Measurements from ENCODE around the gene ANKRD45. TPM values are rescaled to one million over a fixed set of nuclear protein-coding genes. Genes with fewer than 3 reads are reported as not detected.
A peak's percentile ranks its signal among the peaks of the same experiment; 100 is the strongest.
"Not testable (repeated sequence)": the region's sequence is repeated elsewhere in the genome, so short reads cannot be mapped to it uniquely, and the experiment has no call there.

ANKRD45 gene
- total RNA-seq, 1 experiment from 2014 or later = not detected

- TF ChIP-seq, protein P1, sequence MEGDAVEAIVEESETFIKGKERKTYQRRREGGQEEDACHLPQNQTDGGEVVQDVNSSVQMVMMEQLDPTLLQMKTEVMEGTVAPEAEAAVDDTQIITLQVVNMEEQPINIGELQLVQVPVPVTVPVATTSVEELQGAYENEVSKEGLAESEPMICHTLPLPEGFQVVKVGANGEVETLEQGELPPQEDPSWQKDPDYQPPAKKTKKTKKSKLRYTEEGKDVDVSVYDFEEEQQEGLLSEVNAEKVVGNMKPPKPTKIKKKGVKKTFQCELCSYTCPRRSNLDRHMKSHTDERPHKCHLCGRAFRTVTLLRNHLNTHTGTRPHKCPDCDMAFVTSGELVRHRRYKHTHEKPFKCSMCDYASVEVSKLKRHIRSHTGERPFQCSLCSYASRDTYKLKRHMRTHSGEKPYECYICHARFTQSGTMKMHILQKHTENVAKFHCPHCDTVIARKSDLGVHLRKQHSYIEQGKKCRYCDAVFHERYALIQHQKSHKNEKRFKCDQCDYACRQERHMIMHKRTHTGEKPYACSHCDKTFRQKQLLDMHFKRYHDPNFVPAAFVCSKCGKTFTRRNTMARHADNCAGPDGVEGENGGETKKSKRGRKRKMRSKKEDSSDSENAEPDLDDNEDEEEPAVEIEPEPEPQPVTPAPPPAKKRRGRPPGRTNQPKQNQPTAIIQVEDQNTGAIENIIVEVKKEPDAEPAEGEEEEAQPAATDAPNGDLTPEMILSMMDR (IDR thresholded peaks at IDR 0.05; ENCODE audit: unreplicated experiment) = no peak
- no peak overlapping the region for H3K4me3 Mint-ChIP-seq (ENCODE audit: unreplicated experiment)
- POLR2A ChIA-PET = interaction anchor here (0.6 to 0.7 kb wide), 2 partner anchors 28 to 259 kb away, joined by 3 read pairs; partner anchors contain the start of gene GAS5
- peaks cover 8% of the 10 kb centered on the region for H3K9me3 Mint-ChIP-seq (ENCODE audit: unreplicated experiment)
- no peaks in the 10 kb centered on the region for H3K36me3 Mint-ChIP-seq (ENCODE audit: insufficient read depth, unreplicated experiment)
- H3K4me1 Mint-ChIP-seq (ENCODE audit: insufficient read depth, unreplicated experiment) = no peaks in the 10 kb centered on the region
- CTCF ChIA-PET = no interaction called here
- no peak for DNase-seq (ENCODE audit: unreplicated experiment)
- H3K27ac Mint-ChIP-seq (ENCODE audit: low read depth, unreplicated experiment) = no peak overlapping the region
- H3K27me3 Mint-ChIP-seq (ENCODE audit: insufficient read depth, unreplicated experiment) = no peaks in the 10 kb centered on the region
- BruUV-seq (replicated peaks) = no TSS peak
- intact Hi-C loops (cut with micrococcal nuclease) = no loop called here
Observed at GRCh38 chr1:173608503-173609216, 61.0 kb downstream of the ANKRD45 start.

DNA sequence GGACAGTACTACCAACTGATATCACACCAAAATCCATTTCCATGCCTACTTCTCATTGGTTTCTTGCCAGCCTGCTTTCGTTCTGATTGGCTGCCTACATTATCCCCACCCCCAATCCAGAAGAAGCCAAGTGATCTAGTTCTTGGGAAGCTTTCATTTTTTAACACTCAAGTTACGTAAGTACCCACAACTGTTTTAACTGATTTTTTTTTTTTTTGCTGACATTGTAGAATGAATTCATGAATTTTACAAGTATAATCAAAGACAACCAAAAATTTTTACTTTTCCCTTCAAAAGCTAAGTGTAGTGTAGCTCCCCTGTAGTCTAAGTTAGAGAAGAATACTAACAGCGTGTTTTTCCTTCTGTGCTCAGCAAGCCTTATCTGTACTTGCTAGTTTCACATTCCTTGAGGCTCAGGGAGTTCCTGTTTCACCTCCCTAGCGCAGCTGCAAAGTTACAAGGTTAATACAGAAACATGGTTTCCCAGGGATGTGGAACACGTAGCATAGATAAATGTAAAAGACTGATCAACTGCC lies 66.5 kb downstream of the ANKRD45 start, which contains the start of gene SLC9C2:
TSS of gene SLC9C2 (minus strand) at position 17 of the 536 bp plus-strand sequence. CDS start 1,296 bp downstream, outside the sequence.
- no peak for DNase-seq (ENCODE audit: unreplicated experiment)
- Mint-ChIP-seq H3K27me3 (ENCODE audit: insufficient read depth, unreplicated experiment) (no peaks in the 10 kb centered on the region), H3K4me3 (ENCODE audit: unreplicated experiment) (no peak within 1 kb of the TSS), H3K36me3 (ENCODE audit: insufficient read depth, unreplicated experiment) (no peaks in the 10 kb centered on the region), H3K27ac (ENCODE audit: low read depth, unreplicated experiment) (peak within 1 kb of the TSS; percentile 21), H3K4me1 (ENCODE audit: insufficient read depth, unreplicated experiment) (peaks cover 7% of the 10 kb centered on the region), H3K9me3 (ENCODE audit: unreplicated experiment) (no peaks in the 10 kb centered on the region)
- no TSS peak for BruUV-seq (replicated peaks)
- CTCF ChIA-PET = interaction anchor here (0.5 to 1.2 kb wide), 6 partner anchors 9 to 386 kb away, joined by 3 to 4 read pairs (median 3); no protein-coding TSS in a partner anchor
- POLR2A ChIA-PET = interaction anchor here (0.7 to 1.3 kb wide), 3 partner anchors 9 to 124 kb away, joined by 3 read pairs; no protein-coding TSS in a partner anchor
- TF ChIP-seq, protein P1 (IDR thresholded peaks at IDR 0.05; ENCODE audit: unreplicated experiment) = no peak
- intact Hi-C loops (cut with micrococcal nuclease) = no loop called here

GRCh38 chr1:173601588-173601987 lies 68.1 kb downstream of the ANKRD45 start:
- ChIA-PET CTCF (interaction anchor here (0.6 kb wide), 1 partner anchor 349 kb away, joined by 3 read pairs; no protein-coding TSS in a partner anchor), POLR2A (no interaction called here)
- Mint-ChIP-seq H3K27ac (ENCODE audit: low read depth, unreplicated experiment) (peak overlapping the region; percentile 21), H3K9me3 (ENCODE audit: unreplicated experiment) (peaks cover under 1% of the 10 kb centered on the region), H3K36me3 (ENCODE audit: insufficient read depth, unreplicated experiment) (no peaks in the 10 kb centered on the region), H3K4me3 (ENCODE audit: unreplicated experiment) (no peak overlapping the region), H3K27me3 (ENCODE audit: insufficient read depth, unreplicated experiment) (no peaks in the 10 kb centered on the region), H3K4me1 (ENCODE audit: insufficient read depth, unreplicated experiment) (peaks cover 7% of the 10 kb centered on the region)
- TF ChIP-seq, protein P1 (IDR thresholded peaks at IDR 0.05; ENCODE audit: unreplicated experiment) = no peak
- no TSS peak for BruUV-seq (replicated peaks)
- intact Hi-C loops (cut with micrococcal nuclease) = no loop called here
- peak; percentile 10 for DNase-seq (ENCODE audit: unreplicated experiment)

DNA sequence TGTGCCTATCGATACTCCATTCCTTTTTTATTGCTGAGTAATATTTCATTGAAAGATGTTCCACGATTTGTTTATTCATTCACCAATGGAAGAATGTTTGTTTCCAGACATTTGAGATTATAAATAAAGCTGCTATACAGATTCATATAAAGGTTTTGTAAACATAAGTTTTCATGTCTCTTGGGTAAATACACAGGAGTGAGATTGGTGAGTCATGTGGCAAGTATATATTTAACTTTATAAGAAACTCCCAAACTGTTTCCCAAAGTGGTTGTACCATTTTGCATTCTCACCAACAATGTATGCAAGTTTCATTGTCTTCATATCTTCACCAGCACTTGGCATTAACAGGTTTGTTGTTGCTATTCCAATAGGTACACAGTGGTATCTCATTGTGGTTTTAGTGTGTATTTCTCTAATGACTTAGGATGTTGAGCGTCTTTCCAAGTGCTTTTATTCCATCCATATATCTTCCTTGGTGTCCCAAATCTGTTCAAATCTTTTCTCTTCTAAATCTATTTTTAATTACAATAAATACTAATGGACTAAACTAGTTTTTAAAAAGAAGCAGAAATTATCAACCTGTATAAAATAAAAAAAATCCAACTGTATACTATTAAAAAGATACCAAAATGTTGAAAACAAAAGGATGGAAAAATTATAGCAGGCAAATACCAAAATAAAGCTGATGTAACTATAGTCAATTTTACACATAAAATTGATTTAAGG lies 73.4 kb downstream of the ANKRD45 start:
- H3K27ac Mint-ChIP-seq (ENCODE audit: low read depth, unreplicated experiment) = no peak overlapping the region
- no peak overlapping the region for H3K4me3 Mint-ChIP-seq (ENCODE audit: unreplicated experiment)
- H3K36me3 Mint-ChIP-seq (ENCODE audit: insufficient read depth, unreplicated experiment) = no peaks in the 10 kb centered on the region
- POLR2A ChIA-PET = no interaction called here
- CTCF ChIA-PET = interaction anchor here (0.7 kb wide), 1 partner anchor 57 kb away, joined by 3 read pairs; no protein-coding TSS in a partner anchor
- no peaks in the 10 kb centered on the region for H3K4me1 Mint-ChIP-seq (ENCODE audit: insufficient read depth, unreplicated experiment)
- intact Hi-C loops (cut with micrococcal nuclease) = no loop called here
- DNase-seq (ENCODE audit: unreplicated experiment) = no peak
- H3K27me3 Mint-ChIP-seq (ENCODE audit: insufficient read depth, unreplicated experiment) = no peaks in the 10 kb centered on the region
- peaks cover 7% of the 10 kb centered on the region for H3K9me3 Mint-ChIP-seq (ENCODE audit: unreplicated experiment)
- TF ChIP-seq, protein P1 (IDR thresholded peaks at IDR 0.05; ENCODE audit: unreplicated experiment) = no peak
- BruUV-seq (replicated peaks) = no TSS peak

DNA sequence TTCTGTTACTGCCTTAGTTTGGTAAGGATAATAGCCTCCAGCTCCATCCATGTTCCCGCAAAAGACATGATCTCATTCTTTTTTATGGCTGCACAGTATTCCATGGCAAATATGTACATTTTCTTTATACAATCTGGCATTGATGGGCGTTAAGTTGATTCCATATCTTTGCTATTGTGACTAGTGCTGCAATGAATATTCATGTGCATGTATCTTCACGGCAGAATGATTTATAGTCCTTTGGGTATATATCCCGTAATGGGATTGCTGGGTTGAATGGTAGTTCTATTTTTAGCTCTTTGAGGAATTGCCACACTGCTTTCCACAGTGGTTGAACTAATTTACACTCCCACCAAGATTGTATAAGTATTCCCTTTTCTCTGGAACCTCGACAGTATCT lies 78.5 kb downstream of the ANKRD45 start:
- H3K27me3 Mint-ChIP-seq (ENCODE audit: insufficient read depth, unreplicated experiment); H3K4me1 Mint-ChIP-seq (ENCODE audit: insufficient read depth, unreplicated experiment); H3K4me3 Mint-ChIP-seq (ENCODE audit: unreplicated experiment); H3K9me3 Mint-ChIP-seq (ENCODE audit: unreplicated experiment); BruUV-seq (replicated peaks); H3K27ac Mint-ChIP-seq (ENCODE audit: low read depth, unreplicated experiment); H3K36me3 Mint-ChIP-seq (ENCODE audit: insufficient read depth, unreplicated experiment); intact Hi-C loops (cut with micrococcal nuclease); DNase-seq (ENCODE audit: unreplicated experiment): not testable (repeated sequence)
- ChIA-PET POLR2A (interaction anchor here (1.0 kb wide), 1 partner anchor 9 kb away, joined by 3 read pairs; no protein-coding TSS in a partner anchor), CTCF (interaction anchor here (0.7 to 1.1 kb wide), 2 partner anchors 19 to 60 kb away, joined by 3 to 7 read pairs; no protein-coding TSS in a partner anchor)
